ENCODE measurements around the gene RBM26. TPM values are rescaled to one million over a fixed set of nuclear protein-coding genes. Genes with fewer than 3 reads are reported as not detected.
"Not testable (repeated sequence)": the region's sequence is repeated elsewhere in the genome, so short reads cannot be mapped to it uniquely, and the experiment has no call there.

The RBM26 gene
- total RNA-seq, 1 donor from 2014 or later, result 69.6 TPM

DNA sequence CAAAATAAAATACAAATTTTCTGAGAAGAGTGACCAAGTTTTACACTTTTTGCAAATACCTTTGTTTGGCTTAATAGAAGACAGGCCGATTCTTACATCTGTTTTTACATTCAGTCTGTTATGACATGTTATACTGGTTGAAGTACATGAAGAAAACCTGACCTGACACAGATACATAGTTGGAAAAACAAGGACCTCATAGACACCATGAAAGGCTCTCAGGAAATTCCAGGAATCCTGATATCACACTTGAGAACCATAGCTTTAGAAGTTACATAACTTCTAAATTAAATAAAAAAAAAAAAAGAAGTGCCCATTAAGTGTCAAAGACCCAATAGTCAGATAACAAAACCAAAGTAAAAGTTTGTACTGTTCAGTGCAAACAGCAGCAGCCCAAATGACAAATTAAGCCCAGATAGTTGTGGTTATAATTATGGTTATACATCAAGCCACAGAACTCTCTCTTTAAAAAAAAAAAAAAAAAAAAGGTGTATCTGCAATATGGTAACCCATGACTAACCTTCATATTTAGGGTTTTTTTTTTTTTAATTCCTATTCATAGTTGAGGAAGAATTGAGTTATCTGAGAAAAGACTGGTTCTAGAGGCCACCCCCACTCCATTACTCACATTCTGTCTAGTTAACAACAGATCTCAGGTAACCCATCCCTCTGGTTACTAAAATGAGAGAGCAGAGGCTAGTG, 19.8 kb downstream of the RBM26 start:
- DNase-seq (ENCODE audit: low spot score), result no peak

DNA sequence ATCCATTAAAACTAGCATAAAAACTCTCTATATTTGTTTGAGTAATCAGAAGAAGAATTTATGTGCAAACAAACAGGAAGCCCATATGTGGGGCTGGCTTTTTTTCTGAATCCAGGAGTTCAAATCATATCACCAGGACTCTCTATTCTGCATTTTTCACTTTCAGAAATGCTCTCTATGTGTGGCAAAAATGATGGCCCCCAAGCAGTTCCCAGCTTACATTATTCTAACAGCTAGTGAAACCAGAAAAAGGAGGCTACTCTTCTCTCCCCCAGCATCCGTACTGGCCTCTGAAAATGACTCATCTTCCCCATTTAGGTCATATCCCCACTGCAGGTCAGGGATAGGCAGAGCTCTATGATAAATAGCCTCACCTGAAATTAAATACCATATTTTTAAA, 20.4 kb downstream of the RBM26 start:
- no peak for DNase-seq (ENCODE audit: low spot score)

DNA sequence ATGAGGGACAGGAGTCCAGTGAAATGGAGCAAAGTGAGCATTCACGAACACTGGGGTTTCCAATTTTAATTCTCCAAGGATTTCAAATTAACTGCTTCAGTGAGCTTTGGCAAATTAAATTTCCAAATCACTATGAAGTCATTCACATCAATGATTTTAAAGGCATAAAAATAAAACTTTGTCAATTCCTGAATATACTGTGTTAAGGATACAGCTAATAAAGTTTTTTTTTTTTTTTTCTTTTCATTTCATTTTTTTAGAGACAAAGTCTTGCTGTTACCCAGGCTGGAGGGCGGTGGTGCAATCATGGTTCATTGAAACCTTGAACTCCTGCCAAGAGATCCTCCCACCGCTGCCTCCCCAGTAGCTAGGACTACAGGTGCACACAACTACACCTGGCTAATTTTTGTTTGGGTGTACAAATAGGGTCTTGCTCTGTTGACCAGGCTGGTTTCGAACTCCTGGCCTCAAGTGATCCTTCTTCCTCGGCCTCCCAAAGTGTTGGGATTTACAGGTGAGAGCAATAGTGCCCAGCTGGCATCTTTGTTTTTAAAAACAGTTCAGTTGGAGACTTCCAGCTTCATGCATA, 21.9 kb downstream of the RBM26 start:
- no peak for DNase-seq (ENCODE audit: low spot score)

DNA sequence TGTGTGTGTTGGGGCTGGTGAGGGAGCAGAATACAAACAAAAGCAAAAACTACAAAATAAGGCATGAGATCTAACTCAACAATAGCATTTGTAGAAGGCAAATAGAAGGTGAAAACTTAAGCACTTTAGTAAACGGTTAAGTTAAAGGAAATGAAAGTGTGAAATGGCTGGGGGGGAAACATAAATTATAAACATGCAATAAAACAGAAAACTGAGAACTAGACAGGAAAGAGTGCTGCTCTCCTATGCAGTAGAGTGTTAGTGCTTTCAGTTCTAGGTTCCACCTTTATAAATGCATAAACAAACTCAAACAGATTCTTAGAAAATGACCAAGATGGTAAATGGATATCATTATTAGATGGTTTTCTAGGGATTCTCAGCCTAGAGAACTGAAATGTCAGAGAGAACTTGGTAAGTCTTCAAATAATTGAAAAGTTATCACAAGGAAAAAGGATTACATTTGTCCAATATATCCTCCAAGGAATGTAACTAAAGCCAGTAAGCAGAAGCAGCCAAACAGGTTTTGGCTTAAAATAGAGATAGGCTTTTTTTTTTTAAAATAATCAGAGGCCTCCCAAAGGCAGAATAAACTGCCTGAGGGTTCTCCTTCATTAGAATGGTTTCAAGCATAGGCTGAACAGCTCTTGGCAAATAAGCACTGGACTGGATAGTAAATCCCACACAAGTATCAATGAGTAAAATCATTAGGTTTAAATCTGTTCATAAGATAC, 23.3 kb downstream of the RBM26 start:
- no peak for DNase-seq (ENCODE audit: low spot score)

DNA sequence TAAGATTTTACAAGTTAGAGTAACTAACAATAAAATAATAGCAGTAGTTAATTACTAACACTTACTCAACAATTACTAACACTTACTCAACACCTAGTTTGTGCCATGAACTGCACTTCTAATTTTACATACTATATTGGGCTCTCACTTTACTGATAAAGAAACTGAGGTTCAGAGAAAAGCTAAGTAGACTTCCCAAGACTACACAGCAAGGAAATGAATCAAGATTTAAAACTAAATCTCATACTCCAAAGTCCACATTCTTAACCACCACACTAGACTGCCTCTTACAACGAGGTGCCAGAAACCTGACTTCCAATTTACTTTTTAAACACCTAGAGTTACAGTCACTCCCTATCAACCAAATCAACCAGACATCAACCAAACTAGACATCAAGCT, 25.1 kb downstream of the RBM26 start:
- no peak for DNase-seq (ENCODE audit: low spot score)

DNA sequence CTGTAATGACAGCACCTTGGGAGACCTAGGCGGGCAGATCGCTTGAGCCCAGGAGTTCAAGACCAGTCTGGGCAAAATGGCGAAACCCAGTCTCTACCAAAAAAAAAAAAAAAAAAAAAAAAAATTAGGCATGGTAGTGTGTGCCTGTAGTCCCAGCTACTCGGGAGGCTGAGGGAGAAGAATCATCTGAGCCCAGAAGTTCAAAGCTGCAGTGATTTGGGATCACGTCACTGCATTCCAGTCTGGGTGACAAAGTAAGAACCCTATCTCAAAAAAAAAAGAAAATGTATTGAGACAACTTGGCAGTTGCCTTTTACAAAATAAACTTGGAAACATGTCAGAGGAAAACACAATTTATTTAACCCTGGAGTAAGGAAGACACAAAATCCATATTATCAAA, 26.8 kb downstream of the RBM26 start:
- no peak for DNase-seq (ENCODE audit: low spot score)

DNA sequence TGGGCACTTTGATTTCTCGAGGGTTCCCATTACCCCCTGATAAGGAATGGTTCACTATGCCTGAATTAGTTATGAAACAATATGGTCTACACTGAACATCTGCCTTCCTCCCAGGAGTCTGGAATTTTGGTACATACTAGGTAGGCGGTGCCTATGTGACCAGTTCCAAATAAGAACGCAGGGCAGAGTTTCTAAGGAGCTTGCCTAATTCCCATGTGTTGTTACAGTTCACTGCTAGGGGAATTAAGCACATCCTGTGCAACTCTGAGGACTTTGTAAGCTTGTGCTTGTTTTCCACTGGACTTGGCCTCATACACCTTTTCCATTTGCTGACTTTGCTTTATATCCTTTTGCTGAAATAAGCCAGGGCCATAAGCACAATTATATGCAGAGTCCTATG, 29.2 kb downstream of the RBM26 start:
- DNase-seq (ENCODE audit: low spot score), result no peak

DNA sequence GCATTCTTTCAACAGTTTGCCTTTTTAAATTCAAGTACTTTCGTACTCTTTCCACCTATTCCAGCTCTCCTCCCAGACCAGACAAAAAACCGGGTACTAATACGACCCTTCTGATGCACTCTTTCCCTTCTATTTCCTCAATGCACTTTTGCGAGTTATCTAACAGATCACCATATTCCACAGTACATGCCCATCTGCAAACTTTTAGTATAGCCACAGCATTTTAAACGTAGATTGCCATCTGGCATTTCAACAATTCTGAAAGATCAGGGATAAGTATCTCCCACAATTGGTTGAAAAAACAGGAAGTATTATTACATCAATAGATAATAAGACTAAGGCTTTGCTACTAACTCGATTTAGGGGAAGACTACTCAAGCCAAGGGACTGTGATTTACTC, 31.5 kb downstream of the RBM26 start:
- no peak for DNase-seq (ENCODE audit: low spot score)

DNA sequence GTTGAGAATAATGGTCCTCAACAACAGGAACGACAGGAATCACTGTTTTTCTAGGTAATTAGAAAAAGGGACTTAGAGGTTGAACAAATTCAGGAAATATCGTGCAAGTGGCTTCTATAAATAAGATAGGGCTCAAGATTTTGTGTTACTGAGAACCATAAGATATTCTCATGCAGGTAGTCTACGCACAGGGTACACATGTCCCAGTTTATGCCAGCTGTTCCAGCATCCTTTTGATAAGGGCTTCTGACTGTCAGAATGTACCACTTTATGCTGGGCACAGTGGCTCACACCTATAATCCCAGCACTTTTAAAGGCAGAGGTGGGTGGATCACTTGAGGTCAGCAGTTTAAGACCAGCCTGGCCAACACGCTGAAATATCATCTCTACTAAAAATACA, 32.1 kb downstream of the RBM26 start:
- DNase-seq (ENCODE audit: low spot score), result no peak

DNA sequence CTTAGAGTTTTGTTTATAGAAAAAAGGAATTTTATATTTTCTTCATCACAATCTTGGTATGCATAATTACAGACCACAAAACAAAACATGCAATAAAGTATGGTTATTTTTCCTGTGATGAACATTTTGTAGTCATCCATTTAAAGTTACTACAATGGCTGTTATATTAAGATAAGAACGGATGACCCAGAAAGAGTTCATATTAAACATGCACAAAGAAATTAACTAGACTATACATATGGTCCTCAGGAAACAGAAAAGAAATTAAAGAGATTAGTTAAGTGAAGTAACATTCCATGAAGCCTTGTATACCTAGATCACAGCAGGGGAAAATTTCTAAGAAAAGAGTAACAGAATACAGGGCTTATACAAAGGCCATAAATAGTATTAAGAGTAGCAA, 36.8 kb downstream of the RBM26 start:
- no peak for DNase-seq (ENCODE audit: low spot score)

DNA sequence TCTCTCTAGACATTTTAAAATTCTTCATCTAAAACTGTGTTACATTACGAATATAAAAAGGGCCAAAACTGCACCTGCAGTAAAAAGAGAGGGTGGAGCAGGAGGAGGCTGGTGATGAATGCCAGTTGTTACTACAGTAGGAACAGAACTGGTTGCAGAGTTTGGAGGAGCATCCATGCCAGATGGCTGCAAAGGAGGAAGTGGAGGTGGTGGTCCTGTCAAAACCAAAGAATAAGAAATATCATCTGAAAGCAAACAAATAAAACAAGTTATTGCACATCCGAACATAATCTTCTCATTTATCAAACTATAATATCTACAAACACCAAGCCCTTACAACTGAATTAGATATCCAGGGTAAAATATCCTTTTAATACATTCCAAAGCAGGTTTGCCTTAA, 40.1 kb downstream of the RBM26 start:
- no peak for DNase-seq (ENCODE audit: low spot score)

DNA sequence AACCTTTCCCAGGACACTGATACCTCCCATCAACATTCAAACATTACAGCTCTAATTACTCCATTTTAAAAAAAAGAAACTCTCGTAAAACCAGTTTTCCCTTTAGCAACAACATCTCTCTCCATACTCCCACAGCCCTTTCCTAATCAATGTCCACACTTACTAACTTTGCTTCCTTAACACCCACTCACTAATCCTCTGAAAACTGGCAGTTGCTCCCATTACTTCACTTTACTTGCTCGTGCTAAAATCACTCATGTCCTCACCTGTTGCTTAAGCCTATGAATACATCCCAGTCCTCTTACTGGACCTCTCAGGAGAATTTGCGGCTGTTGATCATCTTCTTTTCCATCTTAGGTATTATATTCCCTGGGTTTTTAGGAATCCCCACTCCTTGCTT, 44.8 kb downstream of the RBM26 start:
- DNase-seq (ENCODE audit: low spot score), result no peak

DNA sequence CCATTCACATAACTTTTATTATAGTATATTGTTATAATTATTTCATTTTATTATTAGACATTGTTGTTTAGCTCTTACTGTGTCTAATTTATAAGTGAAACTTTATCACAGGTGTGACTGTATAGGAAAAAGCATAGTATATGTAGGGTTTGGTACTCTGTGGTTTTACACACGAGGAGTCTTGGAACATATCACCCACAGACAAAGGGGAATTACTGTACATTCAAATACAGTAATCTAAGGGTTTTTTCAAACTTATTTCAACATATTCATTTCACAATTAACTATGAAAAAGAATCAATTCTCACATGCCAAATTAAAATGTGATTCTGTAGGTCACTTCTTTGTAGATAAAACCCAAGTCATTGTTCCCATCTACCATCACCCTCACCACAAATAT, 46.0 kb downstream of the RBM26 start:
- no peak for DNase-seq (ENCODE audit: low spot score)

DNA sequence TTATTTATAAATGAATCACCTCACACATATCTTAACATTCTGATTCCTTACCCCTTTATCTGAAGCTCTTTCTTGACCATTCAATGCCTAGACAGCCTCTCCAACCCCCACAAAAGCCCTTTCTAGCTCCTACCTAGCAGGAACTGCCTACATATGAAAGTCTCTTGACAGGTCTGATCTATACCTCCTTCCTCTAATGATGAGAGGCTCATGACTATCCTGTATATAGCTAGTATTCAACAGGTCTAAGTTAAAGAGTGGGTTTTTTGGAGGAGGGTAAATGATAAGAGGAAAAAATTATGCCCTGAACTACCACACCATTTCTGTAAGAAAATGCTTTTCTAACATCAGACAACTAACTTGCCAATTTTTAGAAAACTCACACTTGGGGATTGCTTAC, 47.0 kb downstream of the RBM26 start:
- no peak for DNase-seq (ENCODE audit: low spot score)

DNA sequence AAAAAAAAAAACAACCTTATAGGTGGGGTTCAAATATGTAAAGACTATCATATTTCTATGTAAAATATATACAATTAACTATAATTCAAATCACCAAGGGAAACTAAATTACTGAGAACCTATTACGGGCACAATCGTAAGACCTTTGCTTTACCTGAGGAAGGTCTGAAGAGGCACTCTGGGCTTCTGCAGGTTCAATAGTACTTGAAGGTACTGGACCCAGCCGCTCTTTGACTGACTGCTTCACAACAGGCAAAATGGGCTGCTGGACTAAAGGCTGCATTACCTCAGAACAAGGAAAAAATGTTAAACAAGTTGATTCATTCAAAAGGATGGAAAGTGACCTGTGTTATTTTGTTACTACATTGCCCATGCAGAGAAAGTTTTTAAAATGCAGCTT, 51.8 kb downstream of the RBM26 start:
- DNase-seq (ENCODE audit: low spot score), result no peak

DNA sequence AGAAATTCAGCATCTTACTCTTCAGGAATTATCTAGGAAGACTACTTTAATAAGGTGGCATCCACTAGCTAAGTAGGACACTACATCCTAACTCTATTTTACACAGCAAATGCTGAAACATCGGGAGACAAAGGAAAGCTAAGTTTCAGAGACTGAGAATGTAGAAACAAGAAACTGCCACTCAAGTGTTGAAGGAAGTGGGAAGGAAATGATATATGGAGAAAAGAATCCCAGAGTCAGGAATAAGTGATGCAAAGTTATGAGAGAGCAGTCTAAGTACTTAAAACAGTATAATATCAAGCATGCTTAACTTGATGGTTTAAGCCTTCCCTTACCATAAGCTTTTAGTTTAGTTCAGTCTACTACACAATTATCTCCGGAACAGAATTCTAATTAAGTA, 52.4 kb downstream of the RBM26 start:
- no peak for DNase-seq (ENCODE audit: low spot score)

DNA sequence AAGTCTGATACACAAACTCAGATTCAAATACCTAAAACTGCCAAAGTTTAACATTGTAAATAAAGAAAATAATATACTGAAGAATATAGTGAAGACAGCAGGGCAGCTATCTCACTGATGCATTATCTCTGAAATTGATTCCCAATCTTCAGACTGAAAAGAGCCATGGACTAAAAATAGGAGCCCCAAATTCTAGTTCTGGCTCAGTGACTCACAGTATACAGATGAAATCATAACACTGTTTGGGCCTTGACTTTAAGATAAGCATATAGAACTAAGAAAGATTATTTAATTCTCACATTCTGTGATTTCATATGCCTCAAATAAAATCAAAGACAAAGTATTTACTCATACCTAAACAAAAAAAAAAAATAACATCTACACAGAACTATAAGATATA, 53.9 kb downstream of the RBM26 start:
- DNase-seq (ENCODE audit: low spot score), result no peak

DNA sequence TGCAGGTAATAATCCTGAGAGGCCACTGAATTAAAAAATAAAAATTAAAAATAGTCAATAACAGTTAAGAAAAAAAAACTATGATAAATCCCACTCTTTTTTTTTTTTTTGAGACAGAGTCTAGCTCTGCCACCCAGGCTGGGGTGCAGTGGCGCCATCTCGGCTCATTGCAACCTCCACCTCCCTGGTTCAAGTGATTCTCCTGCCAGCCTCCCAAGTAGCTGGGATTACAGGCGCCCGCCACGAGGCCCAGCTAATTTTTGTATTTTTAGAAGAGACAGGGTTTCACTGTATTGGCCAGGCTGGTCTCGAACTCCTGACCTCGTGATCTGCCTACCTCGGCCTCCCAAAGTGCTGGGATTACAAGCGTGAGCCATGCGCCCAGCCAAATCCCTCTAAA, 56.4 kb downstream of the RBM26 start:
- DNase-seq (ENCODE audit: low spot score), result not testable (repeated sequence)

DNA sequence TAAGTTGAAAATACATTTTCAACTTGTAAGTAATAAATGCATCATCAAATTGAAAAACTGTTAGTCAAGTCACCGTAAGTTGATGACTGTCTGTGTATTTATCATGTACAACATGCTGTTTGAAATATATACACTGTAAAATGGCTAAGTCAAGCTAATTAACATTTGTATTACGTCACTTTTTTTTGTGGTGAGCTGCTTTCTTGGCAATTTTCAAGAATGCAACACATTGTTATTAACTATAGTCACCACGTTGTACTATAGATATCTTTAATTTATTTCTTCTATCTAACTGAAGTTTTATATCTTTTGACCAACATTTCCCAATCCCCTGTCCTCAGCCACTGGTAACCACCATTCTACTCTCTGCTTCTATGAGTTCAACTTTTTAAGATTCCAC, 57.0 kb downstream of the RBM26 start:
- no peak for DNase-seq (ENCODE audit: low spot score)

DNA sequence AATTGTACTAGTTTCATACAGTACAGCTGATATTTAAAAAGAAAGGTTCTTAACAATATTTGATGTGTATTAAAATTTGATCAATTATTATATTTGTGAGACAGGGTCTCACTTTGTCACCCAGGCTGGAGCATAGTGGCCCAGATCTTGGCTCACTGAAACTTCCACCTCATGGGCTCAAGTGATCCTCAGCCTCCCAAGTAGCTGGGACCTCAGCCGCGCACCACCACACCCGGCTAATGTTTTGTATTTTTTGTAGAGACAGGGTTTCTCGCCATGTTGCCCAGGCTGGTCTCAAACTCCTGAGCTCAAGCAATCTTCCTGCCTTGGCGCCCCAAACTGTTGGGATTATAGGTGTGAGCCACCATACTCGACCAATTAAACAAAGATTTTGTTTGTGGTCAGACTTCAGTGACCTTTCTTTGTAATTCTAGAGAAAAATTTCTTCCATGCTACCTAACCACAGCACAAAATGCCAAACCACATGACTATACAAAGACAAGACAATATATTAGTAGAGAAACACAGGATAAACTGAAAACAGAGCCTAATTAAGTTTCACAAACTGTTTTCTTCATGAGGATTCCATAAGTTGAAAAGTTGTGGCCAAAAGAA, 59.6 kb downstream of the RBM26 start:
- DNase-seq (ENCODE audit: low spot score), result no peak

DNA sequence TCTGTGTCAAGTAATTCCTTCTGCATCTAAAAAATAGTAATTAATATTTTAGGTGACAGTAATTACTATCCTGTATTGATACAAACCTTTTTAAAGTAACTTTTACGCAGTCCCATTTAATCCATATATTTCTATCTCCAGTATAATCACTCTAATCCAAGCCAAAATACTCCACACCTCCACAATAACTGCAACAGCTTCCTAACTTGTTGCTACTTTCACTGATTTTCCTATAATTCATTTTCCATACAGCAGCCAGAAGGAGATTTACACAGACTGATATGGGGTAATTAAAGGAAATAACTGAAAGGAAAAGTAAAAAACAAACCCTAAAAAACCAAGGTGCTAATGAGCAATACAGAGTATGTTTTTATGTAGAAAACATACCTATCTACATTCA, 64.9 kb downstream of the RBM26 start:
- DNase-seq (ENCODE audit: low spot score), result no peak

DNA sequence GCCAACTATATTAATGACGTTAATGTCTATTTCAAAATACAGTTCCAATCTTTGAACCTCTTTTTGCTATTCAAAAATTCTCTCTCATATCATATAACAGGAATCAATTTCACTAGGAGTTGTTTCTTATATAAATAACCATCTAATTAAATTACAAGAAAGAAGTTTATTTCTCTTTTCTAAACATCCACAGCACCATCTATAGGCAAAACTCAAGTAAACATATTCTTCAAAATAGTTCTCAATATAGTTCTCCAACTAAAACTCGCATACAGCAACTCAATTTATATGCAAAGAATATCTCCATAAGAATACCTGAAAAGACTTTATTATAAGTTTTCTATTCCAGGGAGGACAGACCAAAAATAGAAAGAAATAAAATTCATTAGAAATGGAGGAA, 65.6 kb downstream of the RBM26 start:
- DNase-seq (ENCODE audit: low spot score), result no peak

DNA sequence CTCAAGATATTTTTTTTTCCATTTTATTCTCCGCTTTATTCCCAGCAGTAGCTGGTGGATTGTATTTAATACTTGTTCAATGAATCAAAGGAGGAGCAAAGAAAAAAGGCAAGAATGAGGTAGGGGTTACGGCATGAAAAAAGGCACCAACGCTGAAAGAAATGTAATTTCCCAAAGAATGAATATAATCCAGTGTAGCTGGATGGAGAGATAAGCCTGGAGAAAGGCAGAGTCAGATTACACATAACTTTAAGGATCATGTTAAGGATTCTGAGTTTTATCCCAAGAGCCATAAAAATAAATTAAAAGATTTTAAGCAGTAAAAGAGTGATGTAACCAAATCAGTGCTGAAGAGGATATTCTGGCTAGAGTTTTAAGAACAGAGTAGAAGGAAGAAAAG, 67.7 kb downstream of the RBM26 start:
- no peak for DNase-seq (ENCODE audit: low spot score)
